GM20431 (cell line): Measurements from ENCODE around the gene DRP2.
"Not testable (repeated sequence)": the region's sequence is repeated elsewhere in the genome, so short reads cannot be mapped to it uniquely, and the experiment has no call there.

Experiments
- in situ Hi-C: fragments of 300-500 bp; cut with MseI, MboI; formaldehyde crosslinking; loops from one replicate; pipeline ENCODE4 v1.15.0; 2020; ENCODE audit warnings: low sequenced_read_pairs; ENCODE audit not compliant: unreplicated experiment

DRP2 gene

GRCh38 chrX:101219116-101219863 is at the start of gene DRP2:
Gene DRP2, plus strand, starts transcription at chrX:101219786. Its CDS starts 11,862 bp downstream, at chrX:101231648.
- in situ Hi-C loops, result no loop called here

DNA sequence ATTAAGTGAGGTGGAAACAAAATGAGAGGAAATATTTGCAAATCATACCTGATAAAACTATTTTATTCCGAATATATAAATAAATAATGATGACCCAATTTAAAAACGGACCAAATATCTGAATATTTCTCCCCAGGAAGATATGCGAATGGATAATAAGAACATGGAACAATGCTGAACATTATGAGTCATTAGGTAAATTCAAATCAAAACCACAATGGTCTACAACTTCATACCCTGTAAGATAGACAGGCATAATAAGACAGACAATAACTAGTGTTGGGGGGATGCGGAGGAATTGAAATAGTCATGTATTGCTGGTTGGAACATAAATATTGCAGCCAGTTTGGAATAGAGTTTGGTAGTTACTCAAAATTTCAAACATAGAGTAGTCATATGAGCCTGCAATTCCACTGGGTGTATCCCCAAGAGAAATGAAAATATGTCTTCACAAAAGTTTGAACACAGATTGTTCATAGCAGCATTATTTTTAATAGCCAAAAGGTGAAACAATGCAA is 47.6 kb upstream of the DRP2 start:
- in situ Hi-C loops, result no loop called here

DNA sequence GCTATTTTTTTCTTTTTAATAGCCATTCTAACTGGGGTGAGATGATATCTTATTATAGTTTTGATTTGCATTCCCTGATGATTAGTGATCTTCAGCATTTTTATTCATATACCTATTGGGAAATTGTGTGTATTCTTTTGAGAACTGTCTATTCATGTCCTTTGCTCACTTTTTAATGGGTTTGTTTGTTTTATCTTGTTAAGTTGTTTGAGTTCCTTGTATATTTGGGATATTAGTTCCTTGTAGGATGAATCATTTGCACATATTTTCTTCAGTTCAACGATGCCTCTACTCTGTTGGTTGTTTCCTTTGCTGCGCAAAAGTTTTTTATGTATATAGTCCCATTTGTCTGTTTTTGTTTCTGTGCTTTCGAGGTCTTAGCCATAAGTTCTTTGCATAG is 43.1 kb upstream of the DRP2 start:
- in situ Hi-C loops, result no loop called here

DNA sequence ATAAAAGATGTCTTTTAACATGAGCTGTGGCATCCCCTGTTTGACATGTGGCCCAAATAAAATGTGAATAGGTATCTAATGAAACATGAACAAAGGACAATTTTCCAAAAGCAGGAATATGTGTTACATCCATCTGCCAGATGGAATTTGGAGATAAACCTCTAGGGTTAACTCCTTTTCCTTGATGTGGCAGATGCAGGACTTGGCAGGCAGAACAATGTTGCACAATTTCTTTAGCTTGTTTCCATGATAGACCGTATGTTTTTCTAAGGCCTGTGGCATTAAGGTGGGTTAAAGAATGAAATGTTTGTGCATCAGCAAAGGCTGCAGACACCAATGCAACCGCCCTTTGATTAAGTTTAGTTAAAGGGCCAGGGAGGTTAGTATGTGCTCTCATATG is 34.7 kb upstream of the DRP2 start:
- in situ Hi-C loops, result not testable (repeated sequence)

GRCh38 chrX:101187961-101188360 is 31.6 kb upstream of the DRP2 start:
- in situ Hi-C loops, result not testable (repeated sequence)

- in situ Hi-C loops, result no loop called here
These were observed 28.9 kb upstream of the DRP2 start for GRCh38 chrX:101190736-101191135.

- in situ Hi-C loops, result no loop called here
These were observed 28.3 kb upstream of the DRP2 start for GRCh38 chrX:101191217-101191750.

GRCh38 chrX:101195442-101196173 is 24.0 kb upstream of the DRP2 start:
- in situ Hi-C loops, result no loop called here

GRCh38 chrX:101203761-101204351 is 15.7 kb upstream of the DRP2 start:
- in situ Hi-C loops, result no loop called here

DNA sequence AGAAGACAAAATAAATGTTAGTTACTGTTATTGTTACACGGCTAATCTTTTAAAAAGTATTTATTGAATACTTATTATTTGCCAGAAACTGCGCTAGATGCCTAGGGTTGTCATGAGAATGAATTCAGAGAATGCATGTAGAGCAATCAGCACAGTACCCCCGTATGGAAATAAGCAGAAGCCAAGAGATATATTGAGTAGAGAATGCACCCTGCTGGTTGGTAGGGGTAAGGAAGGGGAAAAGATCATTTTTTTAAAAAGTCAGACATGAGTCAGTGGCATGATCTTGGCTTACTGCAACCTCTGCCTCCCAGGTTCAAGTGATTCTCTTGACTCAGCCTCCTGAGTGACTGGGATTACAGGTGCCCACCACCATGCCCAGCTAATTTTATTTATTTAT is 13.1 kb upstream of the DRP2 start:
- in situ Hi-C loops, result no loop called here

- in situ Hi-C loops, result no loop called here
These were observed 11.3 kb upstream of the DRP2 start for GRCh38 chrX:101208152-101208905.

- in situ Hi-C loops, result no loop called here
These were observed 9.0 kb upstream of the DRP2 start for GRCh38 chrX:101210630-101211029.

GRCh38 chrX:101217689-101218088 is 1.9 kb upstream of the DRP2 start:
- in situ Hi-C loops, result no loop called here

- in situ Hi-C loops, result no loop called here
These were observed 319 bp downstream of the DRP2 start for GRCh38 chrX:101219864-101220346.

DNA sequence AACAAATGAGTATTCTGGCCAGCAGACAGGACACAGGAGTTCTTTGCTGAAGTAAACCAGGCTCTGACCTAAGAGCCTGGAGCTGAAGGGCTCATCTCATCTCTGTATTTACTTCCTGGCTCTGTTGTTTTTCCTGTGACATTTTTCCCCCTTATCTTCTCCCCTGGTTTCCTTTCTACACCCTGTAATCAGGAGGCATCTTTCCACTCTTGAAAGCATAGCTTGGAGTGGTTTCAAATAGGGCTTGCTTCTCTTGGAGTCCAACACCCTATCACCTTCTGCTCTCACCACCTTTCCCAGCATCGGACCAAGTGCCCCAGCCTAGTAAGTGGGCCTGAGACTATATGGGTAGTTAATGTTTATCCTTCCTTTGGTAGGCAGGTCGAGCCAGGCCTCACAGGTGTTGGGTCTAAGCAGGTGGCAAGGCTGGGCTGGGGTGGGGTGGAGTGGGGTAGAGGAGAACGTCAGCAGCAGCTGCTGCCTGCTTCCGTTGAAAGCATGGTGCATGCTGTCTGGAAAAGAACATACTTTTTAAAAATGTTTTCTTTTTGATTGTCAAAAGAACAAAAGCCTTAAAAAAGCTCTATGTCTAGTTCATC is 1.2 kb downstream of the DRP2 start:
- in situ Hi-C loops, result no loop called here

DNA sequence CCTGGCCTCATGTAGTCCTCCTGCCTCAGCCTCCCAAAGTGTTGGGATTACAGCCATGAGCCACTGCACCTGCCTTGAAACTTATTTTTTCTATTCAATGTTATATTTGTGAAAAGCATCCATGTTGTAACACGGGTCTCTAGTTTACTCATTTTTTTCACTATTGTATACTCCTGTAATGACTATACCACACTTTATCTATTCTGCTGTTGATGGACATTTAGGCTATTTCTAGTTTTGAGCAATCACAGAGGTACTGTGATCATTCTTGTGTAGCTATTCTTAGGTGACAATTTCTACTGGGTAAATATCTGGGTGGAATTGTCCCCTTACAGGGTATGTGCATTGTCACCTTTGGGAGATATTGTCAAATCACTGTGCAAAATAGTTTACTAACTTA is 3.6 kb downstream of the DRP2 start:
- in situ Hi-C loops, result no loop called here

DNA sequence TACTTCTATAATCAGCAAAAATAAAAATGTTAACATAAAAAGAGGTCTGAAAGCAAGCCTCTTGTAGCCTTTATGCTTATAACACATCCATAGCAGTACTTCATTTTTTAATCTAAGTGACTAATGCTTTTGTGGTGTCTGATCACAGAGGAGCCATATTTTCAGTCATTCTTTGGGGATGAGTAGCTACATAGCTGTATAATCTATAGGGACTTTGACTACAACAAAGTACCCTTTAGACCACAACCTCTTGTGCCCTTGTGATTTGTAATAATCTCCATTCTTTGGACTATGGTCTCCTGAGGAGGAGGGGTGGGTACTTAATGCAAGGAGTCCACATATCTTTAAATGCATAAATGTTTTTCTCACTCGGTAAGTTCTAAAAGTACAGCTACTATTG is 9.6 kb downstream of the DRP2 start:
- in situ Hi-C loops, result no loop called here

GRCh38 chrX:101230636-101231035 is 11.1 kb downstream of the DRP2 start:
- in situ Hi-C loops, result no loop called here

DNA sequence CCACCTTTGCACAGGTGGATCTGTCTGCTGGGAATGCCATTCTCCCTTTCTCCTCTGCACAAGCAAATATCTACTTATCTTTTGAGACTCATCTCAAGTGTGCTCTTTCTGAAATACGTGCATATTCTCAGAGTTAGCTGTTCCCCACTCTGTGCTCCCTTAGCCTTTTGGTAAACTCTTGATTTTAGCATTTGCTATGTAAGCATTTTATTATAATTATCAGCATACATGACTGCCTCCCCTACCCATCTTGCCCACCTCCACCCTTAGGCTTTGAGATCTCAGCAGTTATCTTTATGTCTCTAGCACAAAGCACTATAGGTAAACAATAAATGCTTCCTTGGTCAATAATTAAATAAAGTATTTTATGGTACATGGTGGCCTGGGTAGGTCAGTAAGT is 11.5 kb downstream of the DRP2 start:
- in situ Hi-C loops, result no loop called here

- in situ Hi-C loops, result no loop called here
These were observed 12.7 kb downstream of the DRP2 start for GRCh38 chrX:101232316-101232715.
